GM12873 (cell line): ENCODE results near the gene OR13J1.

ENCODE experiments used
- TF ChIP-seq, protein P1 (sequence below): IDR thresholded peaks from 2 replicates; pipeline ENCODE4 v1.5.1; 2012; ENCODE audit warnings: low read depth, mild to moderate bottlenecking, moderate library complexity, low read length, control low read depth; ENCODE audit not compliant: insufficient read depth; ENCODE audit errors: missing control alignments

The OR13J1 gene

DNA sequence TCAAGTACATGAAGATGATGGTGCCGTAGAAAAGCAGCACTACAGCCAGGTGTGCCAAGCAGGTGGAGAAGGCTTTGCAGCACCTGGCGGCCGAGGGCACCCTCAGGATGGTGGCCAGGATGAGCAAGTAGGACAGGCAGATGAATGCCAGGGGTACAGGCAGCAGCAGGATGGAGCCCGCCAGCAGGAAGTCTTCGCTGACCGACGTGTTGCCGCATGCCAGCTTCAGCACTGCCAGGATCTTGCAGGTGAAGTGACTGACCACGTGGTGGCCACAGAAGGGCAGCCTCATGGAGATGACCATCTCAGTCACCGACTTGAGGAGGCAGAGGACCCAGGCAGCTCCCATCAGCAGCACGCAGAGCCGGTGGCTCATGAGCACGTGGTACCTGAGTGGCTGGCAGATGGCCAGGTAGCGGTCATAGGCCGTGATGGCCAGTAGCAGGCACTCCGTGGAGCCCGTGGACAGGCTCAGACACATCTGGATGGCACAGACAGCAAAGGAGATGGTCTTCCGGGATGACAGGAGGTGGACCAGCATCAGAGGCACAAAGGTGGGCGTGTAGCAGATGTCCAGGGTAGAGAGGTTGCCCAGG is 482 bp downstream of the OR13J1 start:
- TF ChIP-seq, protein P1, sequence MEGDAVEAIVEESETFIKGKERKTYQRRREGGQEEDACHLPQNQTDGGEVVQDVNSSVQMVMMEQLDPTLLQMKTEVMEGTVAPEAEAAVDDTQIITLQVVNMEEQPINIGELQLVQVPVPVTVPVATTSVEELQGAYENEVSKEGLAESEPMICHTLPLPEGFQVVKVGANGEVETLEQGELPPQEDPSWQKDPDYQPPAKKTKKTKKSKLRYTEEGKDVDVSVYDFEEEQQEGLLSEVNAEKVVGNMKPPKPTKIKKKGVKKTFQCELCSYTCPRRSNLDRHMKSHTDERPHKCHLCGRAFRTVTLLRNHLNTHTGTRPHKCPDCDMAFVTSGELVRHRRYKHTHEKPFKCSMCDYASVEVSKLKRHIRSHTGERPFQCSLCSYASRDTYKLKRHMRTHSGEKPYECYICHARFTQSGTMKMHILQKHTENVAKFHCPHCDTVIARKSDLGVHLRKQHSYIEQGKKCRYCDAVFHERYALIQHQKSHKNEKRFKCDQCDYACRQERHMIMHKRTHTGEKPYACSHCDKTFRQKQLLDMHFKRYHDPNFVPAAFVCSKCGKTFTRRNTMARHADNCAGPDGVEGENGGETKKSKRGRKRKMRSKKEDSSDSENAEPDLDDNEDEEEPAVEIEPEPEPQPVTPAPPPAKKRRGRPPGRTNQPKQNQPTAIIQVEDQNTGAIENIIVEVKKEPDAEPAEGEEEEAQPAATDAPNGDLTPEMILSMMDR, result no peak

DNA sequence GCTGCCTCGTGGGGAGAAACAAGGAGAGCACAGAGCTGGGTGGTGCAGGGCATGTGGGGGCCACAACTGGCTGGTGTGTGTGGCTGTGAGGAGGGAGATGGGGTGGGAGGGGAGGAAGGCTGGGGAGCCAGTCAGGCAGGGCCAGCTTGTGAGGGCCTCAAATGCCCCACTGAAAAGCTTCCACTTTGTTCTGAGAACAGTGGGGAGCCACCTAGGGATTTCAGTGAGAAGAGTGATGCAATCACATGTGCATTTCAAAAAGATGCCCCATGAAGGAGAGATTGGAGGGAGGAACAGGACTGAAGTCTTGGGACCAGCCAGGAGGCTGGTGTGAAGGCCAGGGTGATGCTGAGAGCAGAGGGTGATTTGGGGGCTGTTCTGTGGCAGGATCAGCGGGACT is 1.3 kb downstream of the OR13J1 start:
- TF ChIP-seq, protein P1, result no peak

DNA sequence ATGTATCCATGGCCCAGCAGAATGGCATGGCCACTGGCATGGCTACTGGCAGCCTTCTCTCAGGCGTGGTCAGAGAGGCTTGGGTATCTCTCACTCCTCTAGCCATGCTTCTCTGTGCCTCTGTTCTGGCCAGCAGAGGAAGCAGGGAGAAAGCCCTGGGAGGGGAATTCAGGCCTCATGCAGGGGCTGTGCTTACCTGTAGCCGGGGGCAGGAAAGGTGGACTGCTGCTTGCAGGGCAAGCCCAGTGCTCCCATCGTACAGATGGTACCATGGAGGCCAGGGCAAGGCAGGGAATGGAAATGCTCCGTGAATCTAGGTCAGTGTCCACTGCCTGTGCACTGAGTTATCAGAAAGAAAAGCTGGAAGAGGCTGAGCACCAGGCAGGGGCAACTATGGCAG is 2.7 kb downstream of the OR13J1 start:
- TF ChIP-seq, protein P1, result no peak

DNA sequence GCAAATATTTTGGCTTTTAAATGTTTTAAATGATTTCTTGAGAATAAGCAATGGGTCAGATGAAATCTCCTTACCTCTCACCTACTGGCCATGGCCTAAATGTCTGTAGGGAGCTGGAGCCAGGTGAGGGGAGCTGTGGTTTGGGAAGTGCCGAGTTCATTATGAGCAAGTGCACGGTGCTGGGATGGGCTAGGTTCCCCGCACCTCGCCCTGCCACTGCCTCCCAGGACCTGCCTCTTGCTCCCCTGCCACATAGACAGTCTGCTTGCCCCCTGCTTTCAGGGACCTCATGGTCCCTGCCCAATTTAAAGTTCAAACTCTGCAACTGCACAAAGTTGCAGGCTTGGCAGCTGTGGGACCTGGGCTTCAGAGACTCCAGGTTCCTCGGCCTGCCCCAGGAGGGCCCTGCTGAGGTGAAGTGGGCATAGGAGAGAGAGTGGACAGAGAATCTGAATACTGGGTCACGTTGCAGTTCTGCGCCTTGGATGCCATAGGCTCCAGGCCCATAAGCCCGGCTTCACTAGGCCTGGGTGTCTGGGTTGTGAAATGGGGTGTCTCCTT is 5.4 kb downstream of the OR13J1 start:
- TF ChIP-seq, protein P1, result no peak

DNA sequence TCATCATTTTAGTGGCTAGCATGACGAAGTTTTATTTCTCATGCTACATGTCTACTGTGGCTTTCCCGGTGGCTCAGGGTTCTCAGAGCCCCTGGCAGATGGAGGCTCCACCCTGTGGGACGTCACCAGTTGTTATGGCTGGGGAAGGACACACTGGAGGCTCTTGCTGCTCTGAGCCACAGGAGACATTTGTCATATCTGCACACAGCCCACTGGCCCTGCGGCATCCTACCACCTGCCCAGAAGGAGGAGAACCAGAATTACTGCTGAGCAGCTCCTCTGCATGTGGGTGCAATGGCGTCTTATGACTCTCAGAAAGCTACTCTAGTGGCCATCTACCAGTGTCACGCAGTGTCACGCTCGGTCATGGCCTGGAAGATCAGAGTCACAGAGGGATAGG is 6.6 kb downstream of the OR13J1 start:
- TF ChIP-seq, protein P1, result no peak

DNA sequence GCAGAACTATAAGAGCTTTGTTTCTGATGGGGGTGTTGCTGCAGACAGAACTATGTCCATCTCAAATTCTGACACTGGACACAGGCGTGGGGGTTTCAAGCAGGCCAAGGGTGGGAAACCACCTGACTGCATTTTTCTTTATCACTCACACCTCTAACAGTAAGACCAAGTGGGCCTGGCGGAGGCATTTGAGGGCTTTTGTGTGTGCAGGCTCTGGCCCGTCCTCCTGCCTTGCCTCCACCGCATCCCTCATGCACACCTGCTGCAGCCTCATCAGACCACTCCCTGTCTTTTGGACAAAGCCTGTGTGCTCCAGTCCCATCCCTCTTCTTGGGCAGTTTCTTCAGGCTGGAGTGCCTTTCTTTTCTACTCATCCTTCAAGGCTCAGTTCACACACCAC is 7.9 kb downstream of the OR13J1 start:
- TF ChIP-seq, protein P1, result no peak

DNA sequence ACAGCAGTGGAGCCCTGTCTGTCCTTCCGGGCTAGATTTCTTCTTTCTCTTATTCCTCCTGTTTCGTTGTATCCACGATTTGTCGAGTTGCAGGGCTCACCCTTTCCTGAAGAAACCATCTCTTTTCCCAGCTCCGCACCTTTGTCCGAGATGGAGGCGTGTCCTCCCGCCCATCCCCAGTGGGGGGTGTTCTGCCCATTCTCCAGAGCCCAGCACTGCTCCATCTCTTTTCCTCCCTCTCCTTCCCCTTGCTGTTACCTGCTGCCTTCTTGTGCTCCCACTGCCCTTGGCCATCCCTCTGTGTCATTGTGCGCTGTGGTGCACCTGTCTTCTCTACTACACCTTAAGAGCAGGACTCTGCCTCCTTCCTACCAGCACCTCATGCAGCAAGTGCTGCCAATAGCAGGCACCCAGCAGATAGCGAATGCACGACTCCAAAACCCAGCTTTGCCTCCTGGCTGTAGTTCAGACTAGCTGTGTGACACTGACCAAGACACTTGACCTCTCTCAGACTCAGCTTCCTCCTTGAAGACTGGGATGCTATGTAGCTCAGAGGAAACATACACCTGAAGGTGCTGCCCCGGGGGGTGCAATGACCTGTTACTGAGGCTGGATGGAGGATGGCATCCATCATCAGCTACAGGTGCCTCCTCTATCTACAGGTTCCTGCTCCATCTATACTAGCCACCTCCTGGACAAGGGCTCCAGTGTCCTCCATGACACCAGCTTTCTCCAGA is 8.9 kb downstream of the OR13J1 start:
- TF ChIP-seq, protein P1, result no peak
